B cell (primary cell): ENCODE measurements around the gene RASSF1. TPM values are rescaled to one million over a fixed set of nuclear protein-coding genes. Genes with fewer than 3 reads are reported as not detected.
A peak's percentile ranks its signal among the peaks of the same experiment; 100 is the strongest.

ENCODE experiments used
- ATAC-seq: fragments of 200-7000 bp; cut with Tn5 transposase; one replicate; pipeline ENCODE4 v1.10.0; 2021; ENCODE audit warnings: low read depth, mild to moderate bottlenecking, moderate number of reproducible peaks, moderate library complexity
- CTCF ChIA-PET: fragments of 350-600 bp; sonication (Branson Sonifier 250); formaldehyde crosslinking; loops from one replicate; lab custom pipeline; 2021; ENCODE audit warnings: antibody characterized with exemption, inconsistent platforms; lab: Charles Lee
- POLR2A ChIA-PET: fragments of 350-600 bp; sonication (Branson Sonifier 250); formaldehyde crosslinking; loops from one replicate; lab custom pipeline; 2021; ENCODE audit warnings: antibody characterized with exemption; lab: Charles Lee
- DNase-seq: peaks from one replicate; pipeline ENCODE4 v3.0.0; 2013
- H2AFZ ChIP-seq: 2 replicates; pipeline ENCODE4 v1.6.1; 2012; ENCODE audit warnings: mild to moderate bottlenecking, low read depth, low read length; ENCODE audit not compliant: insufficient read depth, poor library complexity, severe bottlenecking
- H3K27ac ChIP-seq, 2 donors: 1 replicate in 1 of 2; 2 replicates in 1 of 2; pipeline ENCODE4 v1.5.1; 2012 to 2013; ENCODE audit warnings: low read length in 2 of 2, mild to moderate bottlenecking in 2 of 2, moderate library complexity in 1 of 2
- H3K27me3 ChIP-seq, 4 experiments: fragments of 200-600 bp in 1 of 4; sonication (generic) in 1 of 4; replicated peaks in 1 of 4; 1 replicate in 2 of 4; 2 replicates in 2 of 4; pipeline versions ENCODE4 v1.6.1 to v1.7.0; 2013 to 2016; ENCODE audit warnings: low read length in 3 of 4, mild to moderate bottlenecking in 2 of 4, mixed read lengths in 1 of 4, moderate library complexity in 1 of 4; ENCODE audit not compliant: insufficient read depth in 4 of 4, control insufficient read depth in 3 of 4; ENCODE audit errors: control extremely low read depth in 1 of 4
- H3K36me3 ChIP-seq, 2 experiments: replicated peaks in 1 of 2; 1 replicate in 1 of 2; 2 replicates in 1 of 2; pipeline versions ENCODE4 v1.6.1 to v1.7.1; 2013; ENCODE audit warnings: low read length in 1 of 2; ENCODE audit not compliant: insufficient read depth in 2 of 2, control insufficient read depth in 1 of 2; ENCODE audit errors: control extremely low read depth in 1 of 2, extremely low read depth in 1 of 2
- H3K4me1 ChIP-seq, 2 donors: fragments of 200-600 bp in 1 of 2; sonication (generic) in 1 of 2; 1 replicate in 1 of 2; 2 replicates in 1 of 2; pipeline versions ENCODE4 v1.5.1 to v1.6.1; 2013 to 2017; ENCODE audit warnings: low read length in 2 of 2; ENCODE audit not compliant: control insufficient read depth in 2 of 2, insufficient read depth in 2 of 2
- H3K4me2 ChIP-seq: replicated peaks from 2 replicates; pipeline ENCODE3; 2012; ENCODE audit warnings: mild to moderate bottlenecking, low read depth, low read length; ENCODE audit not compliant: poor library complexity, severe bottlenecking
- H3K4me3 ChIP-seq, 5 experiments: fragments of 200-600 bp in 1 of 5; sonication (generic) in 1 of 5; 1 replicate in 3 of 5; 2 replicates in 2 of 5; pipeline versions ENCODE4 v1.5.1 to v1.7.0; 2011 to 2016; ENCODE audit warnings: low read length in 4 of 5, mild to moderate bottlenecking in 4 of 5, low read depth in 2 of 5, control low read depth in 1 of 5, moderate library complexity in 1 of 5; ENCODE audit not compliant: insufficient read depth in 1 of 5; ENCODE audit errors: control extremely low read depth in 1 of 5, extremely low read depth in 1 of 5
- H3K79me2 ChIP-seq: fragments of 200-600 bp; sonication (generic); one replicate; pipeline ENCODE4 v1.6.0; 2016; ENCODE audit warnings: low read length; ENCODE audit not compliant: control insufficient read depth, insufficient read depth
- H3K9ac ChIP-seq: fragments of 200-600 bp; sonication (generic); 2 replicates; pipeline ENCODE4 v1.6.1; 2017; ENCODE audit warnings: mild to moderate bottlenecking, low read length, moderate library complexity
- H3K9me3 ChIP-seq, 3 donors: one replicate each; pipeline versions ENCODE4 v1.6.1 to v1.7.1; 2013; ENCODE audit warnings: low read length in 2 of 3; ENCODE audit not compliant: control insufficient read depth in 2 of 3, insufficient read depth in 1 of 3; ENCODE audit errors: control extremely low read depth in 1 of 3
- H4K20me1 ChIP-seq: 2 replicates; pipeline ENCODE4 v1.6.0; 2012; ENCODE audit warnings: mild to moderate bottlenecking, low read length; ENCODE audit not compliant: insufficient read depth, control insufficient read depth, poor library complexity, severe bottlenecking
- H3K27ac Mint-ChIP-seq: one replicate; pipeline ENCODE4 v1.8.0; 2021; ENCODE audit warnings: mixed read lengths
- H3K27me3 Mint-ChIP-seq: one replicate; pipeline ENCODE4 v1.8.0; 2021; ENCODE audit warnings: mixed read lengths
- H3K4me1 Mint-ChIP-seq: one replicate; pipeline ENCODE4 v1.8.0; 2021; ENCODE audit warnings: mixed read lengths
- H3K4me3 Mint-ChIP-seq: one replicate; pipeline ENCODE4 v1.8.0; 2021; ENCODE audit warnings: mixed read lengths
- H3K9me3 Mint-ChIP-seq: one replicate; pipeline ENCODE4 v1.8.0; 2022; ENCODE audit warnings: mixed read lengths; ENCODE audit not compliant: insufficient read depth
- CTCF ChIP-seq: fragments of 200-600 bp; IDR thresholded peaks from one replicate; pipeline ENCODE4 v1.8.0; 2022; ENCODE audit warnings: antibody characterized with exemption, mild to moderate bottlenecking
- EZH2 ChIP-seq: IDR thresholded peaks from 2 replicates; pipeline ENCODE4 v1.6.1; 2012; ENCODE audit warnings: borderline replicate concordance, low read depth, mild to moderate bottlenecking, moderate library complexity, low read length; ENCODE audit not compliant: insufficient read depth, poor library complexity, severe bottlenecking
- WGBS: methylation state at CpG from one replicate; pipeline ENCODE4 v1.1.5; 2013; ENCODE audit warnings: missing lambda C conversion rate; ENCODE audit not compliant: insufficient coverage; 5-methylcytosine and 5-hydroxymethylcytosine counted together
- intact Hi-C: fragments of 100-400 bp; cut with micrococcal nuclease; formaldehyde crosslinking; loops from one replicate; pipeline ENCODE4 v1.10.0; 2022
- polyA minus RNA-seq: library from RNA; depleted of rRNA, polyadenylated mRNA; stranded (reverse); fragments of >200 nt; gene quantifications from 2 replicates; pipeline ENCODE4 v1.2.3, GENCODE V29; 2012
- polyA plus RNA-seq: library from polyadenylated mRNA; depleted of rRNA; stranded (reverse); fragments of >200 nt; gene quantifications from 2 replicates; pipeline ENCODE4 v1.2.3, GENCODE V29; 2012
- total RNA-seq, 2 donors: library from RNA; stranded (reverse); fragments of 120-200 nt in 1 of 2; gene quantifications; 1 replicate in 1 of 2; 2 replicates in 1 of 2; pipeline versions ENCODE4 v1.2.3 to v1.2.4, GENCODE V29; 2013 to 2022

Gene RASSF1
- total RNA-seq (121 and 124 TPM in 2 replicates), polyA plus RNA-seq (223 and 310 TPM in 2 replicates), polyA minus RNA-seq (120 and 143 TPM in 2 replicates)
- 61.8 TPM for total RNA-seq (2013)

GRCh38 chr3:50340448-50341329, at the start of gene RASSF1:
Gene RASSF1 (minus strand): TSS chr3:50340836. CDS start chr3:50340805, 31 bp downstream.
- ChIA-PET POLR2A (interaction anchor here (0.5 to 6.1 kb wide), 11 partner anchors 11 to 1908 kb away, joined by 3 to 96 read pairs (median 4); partner anchors contain the start of genes C3orf18, CYB561D2, HEMK1 and HYAL3), CTCF (interaction anchor here (0.5 to 2.0 kb wide), 7 partner anchors 10 to 1421 kb away, joined by 3 to 14 read pairs (median 4); partner anchors contain the start of genes CYB561D2, HYAL3, IFRD2 and NAA80)
- Histone ChIP-seq H3K4me2 (peak within 1 kb of the TSS; percentile 90), H4K20me1 (peaks cover 10% of the 10 kb centered on the region), H3K4me3 (peak within 1 kb of the TSS; percentile 61 to 86 (median 69)), H3K36me3 (peaks cover 0 to 10% of the 10 kb centered on the region in 2 experiments), H3K27me3 (no peaks in the 10 kb centered on the region), H3K79me2 (peaks cover 37% of the 10 kb centered on the region), H3K4me1 (peaks cover 42 to 62% of the 10 kb centered on the region in 2 donors), H2AFZ (peak within 1 kb of the TSS; percentile 82), H3K9me3 (no peaks in the 10 kb centered on the region), H3K27ac (peak within 1 kb of the TSS; percentile 97 to 98), H3K9ac (peak within 1 kb of the TSS; percentile 89)
- Mint-ChIP-seq H3K27ac (peak within 1 kb of the TSS; percentile 99), H3K4me1 (peaks cover 53% of the 10 kb centered on the region), H3K27me3 (no peaks in the 10 kb centered on the region), H3K9me3 (no peaks in the 10 kb centered on the region), H3K4me3 (peak within 1 kb of the TSS; percentile 96)
- intact Hi-C loops = no loop called here
- ATAC-seq (peak; percentile 5), DNase-seq (peak; percentile 70)
- TF ChIP-seq EZH2 = no peak
- TF ChIP-seq CTCF = no peak
- under 1% methylated on average over 76 of the region's 85 CpGs for WGBS

- no peaks in the 10 kb centered on the region for H3K36me3 ChIP-seq
- TF ChIP-seq CTCF = no peak
- no peak for TF ChIP-seq EZH2
- no peaks in the 10 kb centered on the region for H3K27me3 ChIP-seq
- WGBS = 87% methylated on average over 6 of the region's 6 CpGs
- DNase-seq = no peak
- no peak overlapping the region for H3K9ac ChIP-seq
- H2AFZ ChIP-seq = no peak overlapping the region
- intact Hi-C loops = no loop called here
- Mint-ChIP-seq H3K9me3 (no peaks in the 10 kb centered on the region), H3K27ac (no peak overlapping the region), H3K4me1 (no peaks in the 10 kb centered on the region), H3K27me3 (peaks cover 3% of the 10 kb centered on the region), H3K4me3 (no peak overlapping the region)
- ChIA-PET CTCF (no interaction called here), POLR2A (no interaction called here)
- H3K79me2 ChIP-seq = no peaks in the 10 kb centered on the region
- H3K4me2 ChIP-seq = no peak overlapping the region
- no peak for ATAC-seq
- no peaks in the 10 kb centered on the region for H3K9me3 ChIP-seq
- H3K4me3 ChIP-seq = no peak overlapping the region
- H4K20me1 ChIP-seq = no peaks in the 10 kb centered on the region
- no peak overlapping the region for H3K27ac ChIP-seq
- no peaks in the 10 kb centered on the region for H3K4me1 ChIP-seq
Observed at GRCh38 chr3:50389414-50389767, 48.8 kb upstream of the RASSF1 start.
